HUES6 (cell line): ENCODE data around the gene RHOD.

Experiments
- H3K27ac ChIP-seq: 2 replicates; pipeline ENCODE4 v1.7.0; 2013; ENCODE audit warnings: low read depth, mild to moderate bottlenecking, low read length, inconsistent platforms
- H3K27me3 ChIP-seq: 2 replicates; pipeline ENCODE4 v1.6.1; 2013; ENCODE audit warnings: low read length; ENCODE audit not compliant: control insufficient read depth, insufficient read depth
- H3K36me3 ChIP-seq: 2 replicates; pipeline ENCODE4 v1.6.1; 2013; ENCODE audit warnings: low read length; ENCODE audit not compliant: control insufficient read depth, insufficient read depth
- H3K4me1 ChIP-seq: 2 replicates; pipeline ENCODE4 v1.6.1; 2013; ENCODE audit warnings: low read length; ENCODE audit not compliant: control insufficient read depth, insufficient read depth
- H3K4me3 ChIP-seq: 2 replicates; pipeline ENCODE4 v1.5.1; 2013; ENCODE audit warnings: low read depth, low read length
- H3K9ac ChIP-seq: one replicate; pipeline ENCODE4 v1.6.1; 2013; ENCODE audit warnings: mild to moderate bottlenecking, low read length
- H3K9me3 ChIP-seq: 2 replicates; pipeline ENCODE4 v1.6.1; 2013; ENCODE audit warnings: low read depth, low read length; ENCODE audit not compliant: control insufficient read depth, insufficient read depth

The RHOD gene

DNA sequence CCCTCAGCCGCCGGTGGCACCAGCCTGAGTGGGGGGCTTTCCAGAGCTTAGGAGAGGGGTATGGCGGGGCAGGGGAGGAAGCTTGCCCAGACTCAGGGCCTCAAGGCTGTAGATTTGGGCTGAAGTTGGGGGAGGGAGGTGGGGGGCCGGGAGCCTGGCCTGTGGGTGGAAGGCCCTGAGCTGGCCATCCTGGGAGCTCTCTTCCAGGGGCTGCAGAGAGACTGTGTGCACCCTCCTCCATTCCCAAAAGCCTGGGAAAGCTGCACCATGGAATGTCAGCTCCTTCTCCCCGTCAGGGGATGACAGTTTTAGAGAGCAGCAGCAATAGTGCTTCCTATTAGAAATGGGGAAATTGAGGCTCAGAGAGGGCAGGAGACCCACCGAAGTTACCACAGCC, 32.7 kb upstream of the RHOD start:
- Histone ChIP-seq H3K9ac (no peak overlapping the region), H3K27me3 (peaks cover 43% of the 10 kb centered on the region)

DNA sequence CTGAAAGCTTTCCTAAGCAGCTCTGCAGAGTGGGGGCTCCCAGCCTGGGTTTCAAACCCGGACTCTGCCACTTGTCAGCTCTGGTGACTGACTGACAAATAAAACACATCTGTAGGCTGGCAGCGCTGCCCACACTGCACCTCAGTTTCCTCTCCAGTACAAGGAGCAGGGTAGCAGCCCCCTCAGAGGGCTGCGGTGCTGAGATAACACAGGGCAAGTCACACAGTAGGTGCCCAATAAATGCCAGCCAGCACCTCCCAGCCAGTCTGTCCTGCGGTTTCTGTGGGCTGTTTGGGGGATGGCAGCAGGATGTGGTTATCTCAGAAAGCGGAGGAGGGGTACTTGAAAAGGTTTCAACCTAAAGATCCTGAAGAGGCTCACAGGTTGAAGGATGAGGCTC, 32.2 kb upstream of the RHOD start:
- no peaks in the 10 kb centered on the region; the same call in 1 of the 2 replicates for H3K9me3 ChIP-seq
- H3K4me3 ChIP-seq = no peak overlapping the region
- no peaks in the 10 kb centered on the region for H3K36me3 ChIP-seq
- no peak overlapping the region for H3K9ac ChIP-seq
- no peak overlapping the region for H3K27ac ChIP-seq
- H3K4me1 ChIP-seq = peaks cover 27% of the 10 kb centered on the region
- H3K27me3 ChIP-seq = peaks cover 43% of the 10 kb centered on the region

More for the DNA sequence above, 32.7 kb upstream of the RHOD start:
- Histone ChIP-seq H3K27ac (no peak overlapping the region), H3K9me3 (no peaks in the 10 kb centered on the region; the same call in 1 of the 2 replicates), H3K4me1 (peaks cover 23% of the 10 kb centered on the region), H3K36me3 (no peaks in the 10 kb centered on the region), H3K4me3 (peak overlapping the region; percentile 77)

DNA sequence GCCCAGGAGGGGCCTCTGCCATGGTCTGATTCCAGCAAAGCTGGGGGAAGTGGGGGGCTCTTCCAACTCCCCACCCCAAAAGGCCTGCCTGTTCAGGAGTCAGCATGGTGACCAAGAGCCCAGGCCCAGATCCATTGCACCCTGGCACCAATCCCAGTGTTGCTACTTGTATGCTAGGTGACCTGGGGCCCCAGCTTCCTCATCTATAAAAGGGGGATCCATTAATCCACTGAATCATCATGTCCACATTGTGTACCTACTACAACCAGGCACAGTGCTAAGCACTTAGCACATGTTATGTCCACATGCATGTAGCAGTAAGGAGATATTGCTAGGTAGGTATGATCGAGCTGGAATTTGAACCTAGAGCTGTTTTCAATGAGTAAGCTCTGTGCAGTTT, 31.7 kb upstream of the RHOD start:
- H3K4me3 ChIP-seq = no peak overlapping the region
- H3K27me3 ChIP-seq = peaks cover 43% of the 10 kb centered on the region
- no peaks in the 10 kb centered on the region; the same call in 1 of the 2 replicates for H3K9me3 ChIP-seq
- H3K9ac ChIP-seq = no peak overlapping the region
- H3K27ac ChIP-seq = no peak overlapping the region
- no peaks in the 10 kb centered on the region for H3K36me3 ChIP-seq
- peaks cover 30% of the 10 kb centered on the region for H3K4me1 ChIP-seq

DNA sequence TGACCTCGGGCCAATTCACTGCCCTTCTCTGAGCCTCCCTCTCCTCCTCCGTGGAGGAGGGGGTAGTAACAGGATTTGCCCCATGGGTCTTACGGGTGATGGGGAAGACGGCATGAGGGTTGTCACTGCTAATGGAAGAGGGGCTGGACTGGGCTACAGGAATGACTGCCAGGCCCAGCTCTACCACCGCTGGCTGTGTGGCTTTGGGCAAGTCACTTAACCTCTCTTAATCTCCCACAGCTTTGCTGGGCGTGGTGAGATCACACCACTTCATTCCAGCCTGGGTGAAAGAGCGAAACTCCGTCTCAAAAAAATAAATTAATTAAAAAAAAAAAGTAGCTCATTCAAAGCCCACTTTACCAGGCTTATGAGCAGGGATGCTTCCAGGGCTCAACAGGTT, 30.9 kb upstream of the RHOD start:
- H3K9me3 ChIP-seq = no peaks in the 10 kb centered on the region; the same call in 1 of the 2 replicates
- peaks cover 38% of the 10 kb centered on the region for H3K4me1 ChIP-seq
- H3K27me3 ChIP-seq = peaks cover 46% of the 10 kb centered on the region
- H3K27ac ChIP-seq = no peak overlapping the region
- H3K9ac ChIP-seq = no peak overlapping the region
- H3K4me3 ChIP-seq = no peak overlapping the region
- H3K36me3 ChIP-seq = no peaks in the 10 kb centered on the region

DNA sequence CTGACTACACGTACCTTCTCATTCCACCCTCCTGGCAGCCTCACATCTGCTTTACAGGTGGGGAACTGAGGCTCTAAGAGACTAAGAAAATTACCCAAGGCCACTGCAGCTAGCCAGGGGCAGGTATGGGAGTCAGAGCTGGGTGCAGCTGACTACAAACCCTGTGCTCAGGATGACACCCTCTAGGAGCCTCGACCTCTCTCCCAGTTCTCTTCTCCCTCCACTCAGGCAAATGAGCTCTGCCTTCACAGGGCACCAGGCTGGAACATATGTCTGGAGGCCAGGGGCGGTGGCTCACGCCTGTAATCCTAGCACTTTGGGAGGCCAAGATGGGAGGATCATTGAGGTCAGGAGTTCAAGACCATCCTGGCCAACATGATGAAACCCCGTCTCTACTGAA, 29.7 kb upstream of the RHOD start:
- Histone ChIP-seq H3K4me1 (peaks cover 48% of the 10 kb centered on the region), H3K9ac (no peak overlapping the region), H3K4me3 (no peak overlapping the region), H3K27me3 (peaks cover 45% of the 10 kb centered on the region), H3K36me3 (no peaks in the 10 kb centered on the region), H3K27ac (no peak overlapping the region), H3K9me3 (no peaks in the 10 kb centered on the region; the same call in 1 of the 2 replicates)

DNA sequence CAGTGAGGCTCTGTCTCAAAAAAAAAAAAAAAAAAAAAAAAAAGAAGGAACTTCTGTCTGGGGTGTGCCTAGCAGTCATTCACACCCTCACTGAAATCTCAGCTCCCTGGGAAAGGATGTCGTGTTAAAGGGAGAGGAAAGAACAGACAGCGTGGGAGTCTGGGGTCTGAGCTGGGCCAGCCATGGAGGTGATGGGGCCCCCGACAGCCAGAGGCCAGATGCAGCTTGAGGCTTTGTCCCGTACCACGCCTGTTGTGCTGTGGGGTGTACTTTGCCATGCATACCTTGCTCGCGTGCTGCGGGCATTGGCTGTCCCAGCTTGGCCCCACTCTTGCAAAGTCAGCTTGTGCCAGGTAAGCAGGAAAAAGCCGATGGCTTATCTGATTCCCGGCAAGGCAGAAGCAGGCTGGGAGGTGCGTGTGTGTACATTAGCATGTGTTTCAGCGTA, 29.1 kb upstream of the RHOD start:
- Histone ChIP-seq H3K36me3 (no peaks in the 10 kb centered on the region), H3K9me3 (no peaks in the 10 kb centered on the region), H3K27me3 (peaks cover 39% of the 10 kb centered on the region), H3K9ac (no peak overlapping the region), H3K4me3 (no peak overlapping the region), H3K4me1 (peaks cover 53% of the 10 kb centered on the region), H3K27ac (no peak overlapping the region)

DNA sequence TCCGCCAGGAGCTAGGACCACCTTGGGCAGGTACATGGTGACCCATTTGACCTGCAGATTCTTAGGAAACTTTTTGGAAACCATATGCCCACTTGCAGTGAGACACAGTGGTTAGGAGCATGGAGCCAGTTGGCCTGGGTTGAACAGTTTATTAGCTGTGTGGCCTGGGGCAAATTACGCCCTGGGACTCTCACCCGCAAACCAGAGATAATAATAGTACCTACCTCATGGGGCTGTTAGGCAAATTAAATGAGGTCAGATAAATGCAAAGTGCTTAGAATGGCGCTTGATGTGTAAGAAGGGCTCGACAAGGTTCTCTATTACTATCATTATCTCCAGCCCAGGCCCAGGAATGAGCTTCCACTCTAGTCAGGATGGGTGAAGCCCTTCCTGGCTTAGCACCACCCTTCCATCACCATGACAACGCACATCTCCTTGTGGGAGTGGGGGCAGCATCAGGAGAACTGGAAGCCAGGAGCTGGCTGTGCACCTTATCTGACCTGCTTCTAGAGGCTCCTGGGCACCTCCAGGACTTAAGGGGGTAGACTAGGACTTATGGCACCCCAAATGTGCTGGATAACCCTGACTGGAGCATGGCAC, 28.6 kb upstream of the RHOD start:
- no peaks in the 10 kb centered on the region for H3K36me3 ChIP-seq
- H3K27ac ChIP-seq = no peak overlapping the region
- no peak overlapping the region for H3K9ac ChIP-seq
- H3K27me3 ChIP-seq = peaks cover 34% of the 10 kb centered on the region
- H3K4me1 ChIP-seq = peaks cover 51% of the 10 kb centered on the region
- H3K4me3 ChIP-seq = no peak overlapping the region
- no peaks in the 10 kb centered on the region for H3K9me3 ChIP-seq

DNA sequence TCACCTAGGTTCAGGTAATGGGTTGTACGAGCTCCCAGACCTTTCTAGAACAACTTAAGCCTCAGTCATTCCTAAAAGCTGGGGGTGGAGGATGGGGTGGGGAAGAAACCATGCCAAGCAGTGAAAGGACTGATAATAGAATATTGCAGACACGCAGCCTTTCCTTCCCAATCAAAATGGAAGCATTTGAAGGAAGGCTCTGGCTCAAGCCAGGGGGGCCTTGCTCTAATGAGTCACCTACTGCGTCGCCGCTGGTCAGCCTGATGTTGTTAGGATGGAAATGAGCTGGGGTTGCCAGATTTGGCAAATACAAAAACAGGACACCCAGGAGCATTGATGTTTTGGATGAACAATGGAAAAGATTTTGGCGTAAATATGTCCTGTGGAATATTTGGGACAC, 27.5 kb upstream of the RHOD start:
- H3K9ac ChIP-seq = no peak overlapping the region
- no peak overlapping the region for H3K4me3 ChIP-seq
- no peak overlapping the region for H3K27ac ChIP-seq
- no peaks in the 10 kb centered on the region for H3K9me3 ChIP-seq
- no peaks in the 10 kb centered on the region for H3K36me3 ChIP-seq
- peaks cover 23% of the 10 kb centered on the region for H3K27me3 ChIP-seq
- H3K4me1 ChIP-seq = peaks cover 53% of the 10 kb centered on the region

DNA sequence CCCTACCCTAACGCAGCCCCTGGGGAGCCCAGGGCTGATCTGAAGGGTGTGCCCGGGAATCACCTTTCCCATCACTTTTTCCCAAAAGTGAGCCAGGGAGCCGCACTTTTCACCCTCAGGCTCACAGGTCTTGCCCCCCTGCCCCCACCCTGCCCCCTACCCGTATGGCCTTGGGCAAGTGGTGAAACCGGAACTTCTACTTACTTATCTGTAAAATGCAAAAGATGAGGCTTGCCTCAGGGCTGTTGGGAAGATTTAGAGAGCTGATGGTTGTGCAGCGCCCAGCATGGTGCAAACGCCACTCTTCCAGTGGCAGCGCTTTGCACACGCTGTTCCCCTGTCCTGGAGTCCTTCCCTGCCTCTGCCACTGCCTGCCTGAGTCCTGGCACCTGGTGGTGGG, 25.7 kb upstream of the RHOD start:
- H3K9ac ChIP-seq = no peak overlapping the region
- H3K4me1 ChIP-seq = peaks cover 53% of the 10 kb centered on the region
- H3K36me3 ChIP-seq = no peaks in the 10 kb centered on the region
- H3K9me3 ChIP-seq = no peaks in the 10 kb centered on the region
- H3K4me3 ChIP-seq = no peak overlapping the region
- no peak overlapping the region for H3K27ac ChIP-seq
- peaks cover 6% of the 10 kb centered on the region; the same call in 1 of the 2 replicates for H3K27me3 ChIP-seq

DNA sequence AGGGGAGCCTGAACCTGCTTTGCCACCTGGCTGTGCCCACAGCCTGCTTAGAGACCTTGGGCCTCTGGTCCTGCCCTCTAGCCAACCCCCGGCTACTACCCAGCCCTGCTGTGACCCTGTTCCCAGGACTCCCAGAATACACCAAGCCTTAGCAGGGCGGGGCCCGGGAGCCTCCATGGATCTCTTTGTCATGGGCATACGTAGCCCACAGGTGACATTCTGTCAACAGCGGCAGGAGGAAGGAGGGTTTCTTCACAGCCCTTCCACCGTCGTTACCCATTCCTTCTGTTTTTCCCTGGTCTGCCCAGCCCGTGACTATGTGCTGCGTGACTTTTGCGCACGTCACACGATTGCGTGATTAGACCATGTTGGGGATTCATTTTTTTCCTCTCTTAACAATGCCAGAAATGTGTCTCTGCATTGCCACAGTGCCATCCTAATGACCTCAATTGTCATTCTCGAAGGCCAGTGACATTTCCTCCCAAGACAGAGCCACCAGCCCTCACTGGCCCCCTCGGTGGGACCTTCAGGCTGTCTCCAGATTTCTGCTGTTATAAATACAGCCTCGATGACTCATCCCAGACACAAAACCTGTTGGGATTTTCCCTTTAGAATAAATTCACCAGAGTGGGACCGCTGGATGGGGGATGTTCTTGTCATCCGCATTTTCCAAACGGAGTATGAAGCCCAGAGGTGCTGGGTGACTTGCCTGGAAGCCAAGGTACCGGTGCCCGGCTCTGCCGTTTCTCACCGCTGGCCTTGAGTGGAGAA, 24.7 kb upstream of the RHOD start:
- no peak overlapping the region for H3K27ac ChIP-seq
- H3K9me3 ChIP-seq = no peaks in the 10 kb centered on the region
- H3K36me3 ChIP-seq = no peaks in the 10 kb centered on the region
- H3K4me1 ChIP-seq = peaks cover 53% of the 10 kb centered on the region
- H3K27me3 ChIP-seq = peaks cover 3% of the 10 kb centered on the region; the same call in 1 of the 2 replicates
- H3K9ac ChIP-seq = peak overlapping the region; percentile 4
- no peak overlapping the region for H3K4me3 ChIP-seq

DNA sequence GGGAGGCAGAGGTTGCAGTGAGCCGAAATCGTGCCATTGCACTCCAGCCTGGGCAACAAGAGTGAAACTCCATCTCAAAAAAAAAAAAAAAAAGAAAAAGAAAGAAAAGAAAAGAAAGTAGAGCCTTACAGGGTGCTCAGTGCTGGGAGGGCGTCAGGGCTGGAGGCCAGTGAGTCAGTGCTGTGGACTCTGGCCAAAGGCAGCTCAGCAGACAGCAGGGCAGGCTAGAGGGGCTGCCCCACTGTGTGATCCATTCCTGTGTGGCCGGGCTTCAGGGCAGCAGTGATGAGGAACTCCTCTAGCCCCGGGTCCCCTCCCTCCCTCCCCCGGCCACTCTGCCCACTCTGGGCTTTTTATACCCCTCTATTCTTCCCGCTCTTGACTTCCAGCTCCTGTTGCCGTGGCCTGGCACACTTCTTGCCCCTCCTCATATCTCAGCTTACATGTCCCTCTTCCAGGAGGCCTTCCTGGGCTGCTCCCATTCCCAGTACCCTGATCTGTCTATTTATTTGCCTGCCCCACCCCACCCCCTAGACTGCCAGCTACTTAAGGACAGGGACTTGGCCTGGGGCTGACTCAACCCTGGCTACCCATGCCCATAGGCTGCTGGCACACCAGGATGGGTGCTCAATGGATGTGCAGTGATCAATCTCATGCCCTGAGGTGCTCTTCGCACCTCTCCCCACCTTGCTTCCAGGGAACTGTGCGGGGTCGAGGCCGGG, 23.7 kb upstream of the RHOD start:
- H3K4me3 ChIP-seq = no peak overlapping the region
- peaks cover 48% of the 10 kb centered on the region for H3K4me1 ChIP-seq
- peaks cover 3% of the 10 kb centered on the region; the same call in 1 of the 2 replicates for H3K27me3 ChIP-seq
- no peaks in the 10 kb centered on the region for H3K36me3 ChIP-seq
- H3K9me3 ChIP-seq = no peaks in the 10 kb centered on the region
- H3K9ac ChIP-seq = no peak overlapping the region
- no peak overlapping the region for H3K27ac ChIP-seq
